K562 (cell line): Measurements from ENCODE around the gene HDLBP. TPM values are rescaled to one million over a fixed set of nuclear protein-coding genes. Genes with fewer than 3 reads are reported as not detected.

Experiments
- ATAC-seq: fragments of 200-7000 bp; cut with Tn5 transposase; 3 replicates; pipeline ENCODE4 v1.9.1; 2020; ENCODE audit warnings: moderate library complexity
- BruUV-seq: library from RNA; stranded (reverse); fragments of 400-500 nt; replicated peaks from 2 replicates; lab custom pipeline; 2021; lab: Mats Ljungman, UMichigan
- CTCF ChIA-PET: fragments of 300-600 bp; formaldehyde crosslinking; extraction: SDS; loops from one replicate; lab custom pipeline; 2021; ENCODE audit warnings: low intra/inter-chr PET ratio; lab: Yijun Ruan, JAX
- POLR2A ChIA-PET: fragments of 300-600, 350-650 bp; sonication (Branson Sonifier 250); formaldehyde crosslinking; extraction: SDS; loops from one replicate; lab custom pipeline; 2021; ENCODE audit warnings: antibody characterized with exemption, inconsistent platforms; lab: Yijun Ruan, JAX
- DNase-seq, 4 experiments: peaks; one replicate each; pipeline versions ENCODE4 v3.0.0 to v3.0.0-alpha.2; 2011 to 2018; ENCODE audit warnings: low spot score in 3 of 4, mixed read lengths in 3 of 4; ENCODE audit errors: extremely low read depth in 1 of 4
- FAIRE-seq: peaks from 2 replicates; lab custom pipeline; 2011; peaks lifted over from hg19 to GRCh38; lab: Jason Lieb, UNC
- H2AFZ ChIP-seq: 2 replicates; pipeline ENCODE4 v1.6.0; 2011; ENCODE audit warnings: low read depth, low read length, control low read depth, inconsistent platforms
- H3K27ac ChIP-seq: fragments of 200-600 bp; 3 replicates; pipeline ENCODE4 v1.8.0; 2011; ENCODE audit warnings: low read depth, mild to moderate bottlenecking, control low read depth, inconsistent platforms, low read length, moderate library complexity, mixed read lengths; ENCODE audit errors: extremely low read depth
- H3K27me3 ChIP-seq, 2 experiments: fragments of 300-600 bp in 1 of 2; 2 replicates in 1 of 2; 3 replicates in 1 of 2; pipeline versions ENCODE4 v1.6.0 to v1.8.0; 2011; ENCODE audit warnings: inconsistent platforms in 2 of 2, low read length in 2 of 2, mild to moderate bottlenecking in 1 of 2, mixed read lengths in 1 of 2, moderate library complexity in 1 of 2; ENCODE audit not compliant: control insufficient read depth in 2 of 2, insufficient read depth in 2 of 2
- H3K36me3 ChIP-seq: fragments of 300-600 bp; 3 replicates; pipeline ENCODE4 v1.8.0; 2011; ENCODE audit warnings: mild to moderate bottlenecking, low read length, inconsistent platforms; ENCODE audit not compliant: control insufficient read depth, insufficient read depth
- H3K4me1 ChIP-seq, 2 experiments: fragments of 200-600 bp in 1 of 2; replicated peaks in 1 of 2; 2 replicates in 1 of 2; 3 replicates in 1 of 2; pipeline versions ENCODE4 v1.5.1 to v1.8.0; 2011; ENCODE audit warnings: inconsistent platforms in 2 of 2, low read length in 2 of 2, mild to moderate bottlenecking in 1 of 2, mixed read lengths in 1 of 2, moderate library complexity in 1 of 2; ENCODE audit not compliant: control insufficient read depth in 2 of 2, insufficient read depth in 2 of 2
- H3K4me2 ChIP-seq: 2 replicates; pipeline ENCODE4 v1.6.1; 2011; ENCODE audit warnings: low read length, control low read depth, inconsistent platforms, mixed read lengths; ENCODE audit not compliant: insufficient read depth
- H3K4me3 ChIP-seq: fragments of 200-600 bp; sonication (generic), shearing (Covaris generic); 2 replicates; pipeline ENCODE4 v1.5.1; 2016; ENCODE audit warnings: control low read depth, inconsistent platforms
- H3K79me2 ChIP-seq: fragments of 200-600 bp; 3 replicates; pipeline ENCODE4 v1.8.0; 2011; ENCODE audit warnings: low read length, inconsistent platforms; ENCODE audit not compliant: control insufficient read depth, insufficient read depth
- H3K9ac ChIP-seq, 2 experiments: 2 replicates each; pipeline versions ENCODE4 v1.6.0 to v1.6.1; 2011; ENCODE audit warnings: low read depth in 2 of 2, low read length in 2 of 2, control low read depth in 1 of 2, inconsistent platforms in 1 of 2, mild to moderate bottlenecking in 1 of 2, mixed read lengths in 1 of 2; ENCODE audit not compliant: insufficient read depth in 1 of 2
- H3K9me1 ChIP-seq: one replicate; pipeline ENCODE4 v1.6.0; 2011; ENCODE audit warnings: inconsistent platforms, mild to moderate bottlenecking, low read length, moderate library complexity; ENCODE audit not compliant: control insufficient read depth, insufficient read depth
- H3K9me3 ChIP-seq: replicated peaks from 2 replicates; pipeline ENCODE4 v1.5.1; 2011; ENCODE audit warnings: low read depth, low read length, inconsistent platforms; ENCODE audit not compliant: control insufficient read depth, insufficient read depth
- H4K20me1 ChIP-seq: replicated peaks from 2 replicates; pipeline ENCODE4 v1.6.1; 2011; ENCODE audit warnings: low read length, inconsistent platforms, mixed read lengths; ENCODE audit not compliant: control insufficient read depth, insufficient read depth
- ARID4B ChIP-seq: sonication (generic); formaldehyde crosslinking; IDR thresholded peaks from 2 replicates; pipeline ENCODE4 v1.8.0; 2022; ENCODE audit warnings: mild to moderate bottlenecking, missing genetic modification reagents
- ARNT ChIP-seq, 2 experiments: fragments of 450-650 bp; IDR thresholded peaks; 2 replicates each; pipeline ENCODE4 v1.6.1; 2016; ENCODE audit warnings: mild to moderate bottlenecking in 1 of 2
- CHD4 ChIP-seq: fragments of 200-600 bp; sonication (generic); IDR thresholded peaks from 3 replicates; pipeline ENCODE4 v1.6.1; 2012; ENCODE audit warnings: low read depth, mild to moderate bottlenecking, mixed read lengths, low read length, inconsistent platforms; ENCODE audit not compliant: insufficient read depth, insufficient replicate concordance, poor library complexity, severe bottlenecking
- COPS2 ChIP-seq: fragments of 450-650 bp; conservative IDR thresholded peaks from 2 replicates; pipeline ENCODE4 v1.6.1; 2016; ENCODE audit warnings: mild to moderate bottlenecking, moderate library complexity
- CREB3 ChIP-seq: fragments of 450-650 bp; conservative IDR thresholded peaks from 2 replicates; pipeline ENCODE4 v1.6.1; 2016; ENCODE audit warnings: missing genetic modification characterization, low read depth, mild to moderate bottlenecking, missing compliant biosample characterization, moderate library complexity
- ETV1 ChIP-seq: fragments of 450-650 bp; conservative IDR thresholded peaks from 2 replicates; pipeline ENCODE4 v1.6.1; 2016; ENCODE audit warnings: missing genetic modification characterization, control low read depth, low read depth, missing compliant biosample characterization
- HDAC8 ChIP-seq: fragments of 450-650 bp; IDR thresholded peaks from 2 replicates; pipeline ENCODE4 v1.6.1; 2016; ENCODE audit warnings: mild to moderate bottlenecking, missing genetic modification characterization, moderate library complexity, missing compliant biosample characterization
- MBD2 ChIP-seq: sonication (generic); IDR thresholded peaks from 2 replicates; pipeline ENCODE4 v1.6.1; 2016; ENCODE audit warnings: low read depth, borderline replicate concordance
- NONO ChIP-seq, 2 experiments: fragments of 200-400 bp in 1 of 2; fragments of 450-650 bp in 1 of 2; formaldehyde crosslinking in 1 of 2; IDR thresholded peaks; 2 replicates each; pipeline ENCODE4 v1.6.1; 2017; ENCODE audit warnings: low read depth in 2 of 2, mild to moderate bottlenecking in 2 of 2, moderate library complexity in 2 of 2, low read length in 1 of 2
- NR2C1 ChIP-seq, 2 experiments: fragments of 450-650 bp; IDR thresholded peaks; 2 replicates each; pipeline ENCODE4 v1.6.1; 2017; ENCODE audit warnings: mild to moderate bottlenecking in 2 of 2, antibody characterized with exemption in 1 of 2, inconsistent platforms in 1 of 2, missing compliant biosample characterization in 1 of 2, missing genetic modification characterization in 1 of 2
- RBM39 ChIP-seq: fragments of 200-400 bp; formaldehyde crosslinking; optimal IDR thresholded peaks from 2 replicates; pipeline ENCODE3; 2018; ENCODE audit warnings: low read depth, low read length
- TAF1 ChIP-seq: IDR thresholded peaks from 2 replicates; pipeline ENCODE4 v1.6.1; 2011; ENCODE audit warnings: mild to moderate bottlenecking, low read length, moderate library complexity; ENCODE audit not compliant: insufficient read depth, control insufficient read depth, severe bottlenecking; ENCODE audit errors: extremely low read depth
- THAP7 ChIP-seq: fragments of 250-450 bp; sonication (Bioruptor Pico); IDR thresholded peaks from 2 replicates; pipeline ENCODE4 v1.5.0; 2021
- TOE1 ChIP-seq, 2 experiments: fragments of 450-650 bp in 1 of 2; sonication (generic) in 1 of 2; formaldehyde crosslinking in 1 of 2; IDR thresholded peaks; 2 replicates each; pipeline versions ENCODE4 v1.7.1 to v1.8.0; 2016 to 2022; ENCODE audit warnings: borderline replicate concordance in 2 of 2, mild to moderate bottlenecking in 2 of 2, antibody characterized with exemption in 1 of 2, inconsistent platforms in 1 of 2, low read depth in 1 of 2, missing genetic modification reagents in 1 of 2, moderate library complexity in 1 of 2
- ZNF431 ChIP-seq: sonication (generic); formaldehyde crosslinking; IDR thresholded peaks from 2 replicates; pipeline ENCODE4 v1.8.0; 2022; ENCODE audit warnings: mild to moderate bottlenecking, missing genetic modification reagents
- ZNF644 ChIP-seq: fragments of 200-800 bp; sonication (Bioruptor generic); IDR thresholded peaks from 2 replicates; pipeline ENCODE4 v1.6.1; 2016; ENCODE audit warnings: low read depth, missing genetic modification characterization, missing compliant biosample characterization
- WGBS: fragments of 100-300 bp; shearing (Covaris generic); methylation state at CpG from one replicate; pipeline ENCODE4 v1.1.6; 2016; ENCODE audit warnings: low coverage, mixed read lengths; ENCODE audit not compliant: insufficient coverage; ENCODE audit errors: missing lambda C conversion rate; 5-methylcytosine and 5-hydroxymethylcytosine counted together
- in situ Hi-C: fragments of 300-500 bp; cut with MboI; formaldehyde crosslinking; loops from 4 replicates; pipeline ENCODE4 v1.15.0; 2018; ENCODE audit warnings: inconsistent platforms, mixed read lengths
- intact Hi-C: fragments of 100-400 bp; cut with micrococcal nuclease; formaldehyde crosslinking; loops from 2 replicates; pipeline ENCODE4 v1.14.2; 2022
- polyA plus RNA-seq, 8 experiments: library from polyadenylated mRNA; depleted of rRNA in 4 of 8; stranded (reverse) in 5 of 8; unstranded in 3 of 8; fragments of >200 nt; fragmentation: Nextera tagmentation in 2 of 8; fragmentation: Illumina TruSeq in 1 of 8; extraction: Ambion mirVana in 2 of 8; extraction: Trizol in 1 of 8; gene quantifications; 2 replicates each; pipeline versions ENCODE4 v1.2.1 to v1.2.3, GENCODE V29; 2011 to 2014; ENCODE audit warnings: inconsistent platforms in 1 of 8, missing spikeins in 1 of 8
- total RNA-seq, 7 experiments: library from RNA; depleted of rRNA in 6 of 7; stranded (reverse); fragments of >200 nt in 6 of 7; fragmentation: Illumina TruSeq in 2 of 7; extraction: Trizol in 2 of 7; gene quantifications; 2 replicates each; pipeline versions ENCODE4 v1.2.1 to v1.2.3, GENCODE V29; 2011 to 2021; ENCODE audit warnings: low replicate concordance in 1 of 7

Gene HDLBP
- total and polyA plus RNA-seq, 9 of the 15 experiments (the other 6 are each of a cell fraction or from before 2014, with no cell fraction given), result 24.4 to 378 (median 146) TPM

- Histone ChIP-seq H3K4me3 (no peak overlapping the region), H3K36me3 (peaks cover 55% of the 10 kb centered on the region; the same call in 2 of the 3 replicates), H3K4me2 (no peak overlapping the region), H2AFZ (no peak overlapping the region), H3K79me2 (peaks cover 61% of the 10 kb centered on the region), H3K27ac (no peak overlapping the region), H4K20me1 (peaks cover 22% of the 10 kb centered on the region), H3K9ac (no peak overlapping the region), H3K4me1 (peaks cover 0 to 14% of the 10 kb centered on the region in 2 experiments; a peak in 4 of 5 replicates), H3K27me3 (no peaks in the 10 kb centered on the region), H3K9me1 (no peaks in the 10 kb centered on the region), H3K9me3 (no peaks in the 10 kb centered on the region)
- in situ Hi-C loops (no loop called here), intact Hi-C loops (no loop called here)
- ChIA-PET POLR2A (interaction anchor here (0.7 to 1.5 kb wide), 3 partner anchors 15 to 47 kb away, joined by 3 to 4 read pairs (median 4); no protein-coding TSS in a partner anchor), CTCF (no interaction called here)
- TF ChIP-seq HDAC8 (tag) (no peak), ARID4B (no peak), ZNF431 (CRISPR knock-in tag) (no peak), ZNF644 (tag) (no peak), RBM39 (no peak), TOE1 (IDR thresholded peaks at IDR 0.05; ENCODE audit: borderline replicate concordance) (no peak), TOE1 (CRISPR knock-in tag; IDR thresholded peaks at IDR 0.05; ENCODE audit: borderline replicate concordance, low read depth) (no peak), CREB3 (tag) (no peak), ARNT (IDR thresholded peaks at IDR 0.05) (no peak), TAF1 (no peak), ETV1 (tag) (no peak), NR2C1 (IDR thresholded peaks at IDR 0.05) (no peak), NR2C1 (tag; IDR thresholded peaks at IDR 0.05) (no peak), NONO (IDR thresholded peaks at IDR 0.05; ENCODE audit: low read depth in 2 of 2, low read length in 1 of 2) (no peak), CHD4 (no peak), MBD2 (no peak), THAP7 (CRISPR knock-in tag) (no peak), COPS2 (no peak)
- WGBS, result 91% methylated on average over 7 of the region's 7 CpGs
- no TSS peak for BruUV-seq
- DNase-seq (no peak), ATAC-seq (no peak), FAIRE-seq (no peak)
These were observed 47.2 kb downstream of the HDLBP start for GRCh38 chr2:241268306-241268705.
